ENCODE results near the gene HNRNPUL1. TPM values are rescaled to one million over a fixed set of nuclear protein-coding genes. Genes with fewer than 3 reads are reported as not detected.
A peak's percentile ranks its signal among the peaks of the same experiment; 100 is the strongest.

HNRNPUL1 gene
- total and polyA plus RNA-seq, 9 of the 15 experiments (the other 6 are each of a cell fraction or from before 2014, with no cell fraction given) = 7.3 to 211 (median 85.0) TPM

DNA sequence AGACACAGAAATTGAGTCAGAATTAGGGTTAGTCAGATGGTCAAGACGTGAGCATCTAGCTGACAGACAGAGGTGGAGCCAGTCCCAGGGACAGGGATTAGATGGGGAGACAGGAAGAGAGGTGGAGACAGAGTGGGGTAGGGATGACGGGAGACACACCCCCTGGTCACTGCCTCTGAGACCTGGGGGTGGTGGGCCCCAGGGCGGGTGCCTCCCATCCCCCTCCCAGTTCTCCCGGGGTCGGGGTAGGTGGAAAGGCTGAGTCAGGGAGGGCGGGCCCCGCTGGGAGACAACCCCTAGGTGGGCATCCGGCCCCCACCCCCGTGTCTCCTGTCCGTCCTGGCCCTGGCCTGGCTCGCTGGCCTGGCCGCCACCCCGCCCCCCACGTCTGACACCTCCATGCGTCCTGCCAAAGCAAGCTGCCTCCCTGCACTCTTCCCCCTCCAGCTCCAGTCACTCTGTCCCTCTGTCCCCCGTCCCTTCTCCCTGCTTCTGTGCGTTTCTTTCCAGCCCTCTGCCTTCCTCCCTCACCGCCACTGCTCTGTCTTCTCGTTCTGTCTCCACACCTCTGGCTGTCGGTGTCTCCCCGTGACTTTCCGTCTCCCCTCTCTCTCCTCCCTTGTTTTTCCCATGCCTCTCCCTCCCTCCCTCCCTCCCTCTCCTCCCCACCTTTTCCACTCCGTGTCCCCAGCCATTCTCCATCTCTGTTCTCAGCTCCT is 60.9 kb downstream of the HNRNPUL1 start (continued):
- TF ChIP-seq CREB5 (CRISPR knock-in tag; IDR thresholded peaks at IDR 0.05) = no peak
- 0 out of 2 replicates have a peak, but pooled peaks have one; percentile 28 for TF ChIP-seq SMARCA4 (IDR thresholded peaks at IDR 0.05)
- peak; percentile 27; the same call in 1 of the 2 replicates for TF ChIP-seq NCOA1 (IDR thresholded peaks at IDR 0.05; ENCODE audit: low read depth)
- no peak for TF ChIP-seq PTRF (tag; IDR thresholded peaks at IDR 0.05)
- TF ChIP-seq TOE1 (IDR thresholded peaks at IDR 0.05; ENCODE audit: borderline replicate concordance) = 0 out of 2 replicates have a peak, but pooled peaks have one; percentile 22
- no peak for TF ChIP-seq TOE1 (CRISPR knock-in tag; IDR thresholded peaks at IDR 0.05; ENCODE audit: borderline replicate concordance, low read depth)
- TF ChIP-seq, protein P1, sequence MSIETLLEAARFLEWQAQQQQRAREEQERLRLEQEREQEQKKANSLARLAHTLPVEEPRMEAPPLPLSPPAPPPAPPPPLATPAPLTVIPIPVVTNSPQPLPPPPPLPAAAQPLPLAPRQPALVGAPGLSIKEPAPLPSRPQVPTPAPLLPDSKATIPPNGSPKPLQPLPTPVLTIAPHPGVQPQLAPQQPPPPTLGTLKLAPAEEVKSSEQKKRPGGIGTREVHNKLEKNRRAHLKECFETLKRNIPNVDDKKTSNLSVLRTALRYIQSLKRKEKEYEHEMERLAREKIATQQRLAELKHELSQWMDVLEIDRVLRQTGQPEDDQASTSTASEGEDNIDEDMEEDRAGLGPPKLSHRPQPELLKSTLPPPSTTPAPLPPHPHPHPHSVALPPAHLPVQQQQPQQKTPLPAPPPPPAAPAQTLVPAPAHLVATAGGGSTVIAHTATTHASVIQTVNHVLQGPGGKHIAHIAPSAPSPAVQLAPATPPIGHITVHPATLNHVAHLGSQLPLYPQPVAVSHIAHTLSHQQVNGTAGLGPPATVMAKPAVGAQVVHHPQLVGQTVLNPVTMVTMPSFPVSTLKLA (conservative IDR thresholded peaks at IDR 0.05) = peak; percentile 48 to 80; a peak in 3 of 4 replicates
- peak; percentile 54; the same call in 1 of the 2 replicates for TF ChIP-seq FOSL1 (tag; conservative IDR thresholded peaks at IDR 0.05)
- peak; percentile 32; the same call in 1 of the 2 replicates for TF ChIP-seq ZFX (CRISPR knock-in tag; IDR thresholded peaks at IDR 0.05)
- no peak for TF ChIP-seq SMARCB1 (IDR thresholded peaks at IDR 0.05; ENCODE audit: insufficient read length, low read depth)
- TF ChIP-seq, protein P2, sequence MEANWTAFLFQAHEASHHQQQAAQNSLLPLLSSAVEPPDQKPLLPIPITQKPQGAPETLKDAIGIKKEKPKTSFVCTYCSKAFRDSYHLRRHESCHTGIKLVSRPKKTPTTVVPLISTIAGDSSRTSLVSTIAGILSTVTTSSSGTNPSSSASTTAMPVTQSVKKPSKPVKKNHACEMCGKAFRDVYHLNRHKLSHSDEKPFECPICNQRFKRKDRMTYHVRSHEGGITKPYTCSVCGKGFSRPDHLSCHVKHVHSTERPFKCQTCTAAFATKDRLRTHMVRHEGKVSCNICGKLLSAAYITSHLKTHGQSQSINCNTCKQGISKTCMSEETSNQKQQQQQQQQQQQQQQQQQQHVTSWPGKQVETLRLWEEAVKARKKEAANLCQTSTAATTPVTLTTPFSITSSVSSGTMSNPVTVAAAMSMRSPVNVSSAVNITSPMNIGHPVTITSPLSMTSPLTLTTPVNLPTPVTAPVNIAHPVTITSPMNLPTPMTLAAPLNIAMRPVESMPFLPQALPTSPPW (CRISPR knock-in tag; IDR thresholded peaks at IDR 0.05) = peak; percentile 58; the same call in 1 of the 2 replicates
- TF ChIP-seq, protein P3, sequence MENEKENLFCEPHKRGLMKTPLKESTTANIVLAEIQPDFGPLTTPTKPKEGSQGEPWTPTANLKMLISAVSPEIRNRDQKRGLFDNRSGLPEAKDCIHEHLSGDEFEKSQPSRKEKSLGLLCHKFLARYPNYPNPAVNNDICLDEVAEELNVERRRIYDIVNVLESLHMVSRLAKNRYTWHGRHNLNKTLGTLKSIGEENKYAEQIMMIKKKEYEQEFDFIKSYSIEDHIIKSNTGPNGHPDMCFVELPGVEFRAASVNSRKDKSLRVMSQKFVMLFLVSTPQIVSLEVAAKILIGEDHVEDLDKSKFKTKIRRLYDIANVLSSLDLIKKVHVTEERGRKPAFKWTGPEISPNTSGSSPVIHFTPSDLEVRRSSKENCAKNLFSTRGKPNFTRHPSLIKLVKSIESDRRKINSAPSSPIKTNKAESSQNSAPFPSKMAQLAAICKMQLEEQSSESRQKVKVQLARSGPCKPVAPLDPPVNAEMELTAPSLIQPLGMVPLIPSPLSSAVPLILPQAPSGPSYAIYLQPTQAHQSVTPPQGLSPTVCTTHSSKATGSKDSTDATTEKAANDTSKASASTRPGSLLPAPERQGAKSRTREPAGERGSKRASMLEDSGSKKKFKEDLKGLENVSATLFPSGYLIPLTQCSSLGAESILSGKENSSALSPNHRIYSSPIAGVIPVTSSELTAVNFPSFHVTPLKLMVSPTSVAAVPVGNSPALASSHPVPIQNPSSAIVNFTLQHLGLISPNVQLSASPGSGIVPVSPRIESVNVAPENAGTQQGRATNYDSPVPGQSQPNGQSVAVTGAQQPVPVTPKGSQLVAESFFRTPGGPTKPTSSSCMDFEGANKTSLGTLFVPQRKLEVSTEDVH (IDR thresholded peaks at IDR 0.05; ENCODE audit: low read depth, partially characterized antibody) = no peak
- no peak for TF ChIP-seq ZHX1 (conservative IDR thresholded peaks at IDR 0.05; ENCODE audit: low read length)
- peak; percentile 46; the same call in 1 of the 2 replicates for TF ChIP-seq ARID1B (IDR thresholded peaks at IDR 0.05)

Measured in K562 (cell line).